K562 (cell line): ENCODE measurements around the gene STUM. TPM values are rescaled to one million over a fixed set of nuclear protein-coding genes. Genes with fewer than 3 reads are reported as not detected.

Experiments
- ATAC-seq: fragments of 200-7000 bp; cut with Tn5 transposase; 3 replicates; pipeline ENCODE4 v1.9.1; 2020; ENCODE audit warnings: moderate library complexity
- BruUV-seq: library from RNA; stranded (reverse); fragments of 400-500 nt; replicated peaks from 2 replicates; lab custom pipeline; 2021; lab: Mats Ljungman, UMichigan
- CTCF ChIA-PET: fragments of 300-600 bp; formaldehyde crosslinking; extraction: SDS; loops from one replicate; lab custom pipeline; 2021; ENCODE audit warnings: low intra/inter-chr PET ratio; lab: Yijun Ruan, JAX
- POLR2A ChIA-PET: fragments of 300-600, 350-650 bp; sonication (Branson Sonifier 250); formaldehyde crosslinking; extraction: SDS; loops from one replicate; lab custom pipeline; 2021; ENCODE audit warnings: antibody characterized with exemption, inconsistent platforms; lab: Yijun Ruan, JAX
- DNase-seq, 4 experiments: peaks; one replicate each; pipeline versions ENCODE4 v3.0.0 to v3.0.0-alpha.2; 2011 to 2018; ENCODE audit warnings: low spot score in 3 of 4, mixed read lengths in 3 of 4; ENCODE audit errors: extremely low read depth in 1 of 4
- FAIRE-seq: peaks from 2 replicates; lab custom pipeline; 2011; peaks lifted over from hg19 to GRCh38; lab: Jason Lieb, UNC
- H2AFZ ChIP-seq: 2 replicates; pipeline ENCODE4 v1.6.0; 2011; ENCODE audit warnings: low read depth, low read length, control low read depth, inconsistent platforms
- H3K27ac ChIP-seq: fragments of 200-600 bp; 3 replicates; pipeline ENCODE4 v1.8.0; 2011; ENCODE audit warnings: low read depth, mild to moderate bottlenecking, control low read depth, inconsistent platforms, low read length, moderate library complexity, mixed read lengths; ENCODE audit errors: extremely low read depth
- H3K27me3 ChIP-seq, 2 experiments: fragments of 300-600 bp in 1 of 2; 2 replicates in 1 of 2; 3 replicates in 1 of 2; pipeline versions ENCODE4 v1.6.0 to v1.8.0; 2011; ENCODE audit warnings: inconsistent platforms in 2 of 2, low read length in 2 of 2, mild to moderate bottlenecking in 1 of 2, mixed read lengths in 1 of 2, moderate library complexity in 1 of 2; ENCODE audit not compliant: control insufficient read depth in 2 of 2, insufficient read depth in 2 of 2
- H3K36me3 ChIP-seq: fragments of 300-600 bp; 3 replicates; pipeline ENCODE4 v1.8.0; 2011; ENCODE audit warnings: mild to moderate bottlenecking, low read length, inconsistent platforms; ENCODE audit not compliant: control insufficient read depth, insufficient read depth
- H3K4me1 ChIP-seq, 2 experiments: fragments of 200-600 bp in 1 of 2; replicated peaks in 1 of 2; 2 replicates in 1 of 2; 3 replicates in 1 of 2; pipeline versions ENCODE4 v1.5.1 to v1.8.0; 2011; ENCODE audit warnings: inconsistent platforms in 2 of 2, low read length in 2 of 2, mild to moderate bottlenecking in 1 of 2, mixed read lengths in 1 of 2, moderate library complexity in 1 of 2; ENCODE audit not compliant: control insufficient read depth in 2 of 2, insufficient read depth in 2 of 2
- H3K4me2 ChIP-seq: 2 replicates; pipeline ENCODE4 v1.6.1; 2011; ENCODE audit warnings: low read length, control low read depth, inconsistent platforms, mixed read lengths; ENCODE audit not compliant: insufficient read depth
- H3K4me3 ChIP-seq: fragments of 200-600 bp; sonication (generic), shearing (Covaris generic); 2 replicates; pipeline ENCODE4 v1.5.1; 2016; ENCODE audit warnings: control low read depth, inconsistent platforms
- H3K79me2 ChIP-seq: fragments of 200-600 bp; 3 replicates; pipeline ENCODE4 v1.8.0; 2011; ENCODE audit warnings: low read length, inconsistent platforms; ENCODE audit not compliant: control insufficient read depth, insufficient read depth
- H3K9ac ChIP-seq, 2 experiments: 2 replicates each; pipeline versions ENCODE4 v1.6.0 to v1.6.1; 2011; ENCODE audit warnings: low read depth in 2 of 2, low read length in 2 of 2, control low read depth in 1 of 2, inconsistent platforms in 1 of 2, mild to moderate bottlenecking in 1 of 2, mixed read lengths in 1 of 2; ENCODE audit not compliant: insufficient read depth in 1 of 2
- H3K9me1 ChIP-seq: one replicate; pipeline ENCODE4 v1.6.0; 2011; ENCODE audit warnings: inconsistent platforms, mild to moderate bottlenecking, low read length, moderate library complexity; ENCODE audit not compliant: control insufficient read depth, insufficient read depth
- H3K9me3 ChIP-seq: replicated peaks from 2 replicates; pipeline ENCODE4 v1.5.1; 2011; ENCODE audit warnings: low read depth, low read length, inconsistent platforms; ENCODE audit not compliant: control insufficient read depth, insufficient read depth
- H4K20me1 ChIP-seq: replicated peaks from 2 replicates; pipeline ENCODE4 v1.6.1; 2011; ENCODE audit warnings: low read length, inconsistent platforms, mixed read lengths; ENCODE audit not compliant: control insufficient read depth, insufficient read depth
- CSDE1 ChIP-seq, 2 experiments: fragments of 450-650 bp; IDR thresholded peaks; 2 replicates each; pipeline ENCODE4 v1.6.1; 2016; ENCODE audit warnings: mild to moderate bottlenecking in 1 of 2
- DIDO1 ChIP-seq: fragments of 450-650 bp; IDR thresholded peaks from 2 replicates; pipeline ENCODE4 v1.6.1; 2016; ENCODE audit warnings: low read depth, missing biosample characterization, missing genetic modification characterization
- NCOA1 ChIP-seq: fragments of 450-650 bp; IDR thresholded peaks from 2 replicates; pipeline ENCODE4 v1.6.1; 2016; ENCODE audit warnings: low read depth
- PBX2 ChIP-seq, 2 experiments: IDR thresholded peaks in 1 of 2; conservative IDR thresholded peaks in 1 of 2; 2 replicates each; pipeline ENCODE4 v1.6.1; 2016; ENCODE audit warnings: low read depth in 2 of 2, mild to moderate bottlenecking in 1 of 2, missing compliant biosample characterization in 1 of 2, missing genetic modification characterization in 1 of 2, moderate library complexity in 1 of 2
- TFAP4 ChIP-seq: sonication (generic); formaldehyde crosslinking; IDR thresholded peaks from 2 replicates; pipeline ENCODE4 v1.8.0; 2022; ENCODE audit warnings: missing genetic modification reagents, mild to moderate bottlenecking, moderate library complexity, borderline replicate concordance
- ZNF133 ChIP-seq: fragments of 250-450 bp; sonication (Bioruptor Pico); IDR thresholded peaks from 2 replicates; pipeline ENCODE4 v1.4.0; 2020; ENCODE audit warnings: mild to moderate bottlenecking
- WGBS: fragments of 100-300 bp; shearing (Covaris generic); methylation state at CpG from one replicate; pipeline ENCODE4 v1.1.6; 2016; ENCODE audit warnings: low coverage, mixed read lengths; ENCODE audit not compliant: insufficient coverage; ENCODE audit errors: missing lambda C conversion rate; 5-methylcytosine and 5-hydroxymethylcytosine counted together
- in situ Hi-C: fragments of 300-500 bp; cut with MboI; formaldehyde crosslinking; loops from 4 replicates; pipeline ENCODE4 v1.15.0; 2018; ENCODE audit warnings: inconsistent platforms, mixed read lengths
- intact Hi-C: fragments of 100-400 bp; cut with micrococcal nuclease; formaldehyde crosslinking; loops from 2 replicates; pipeline ENCODE4 v1.14.2; 2022
- polyA plus RNA-seq, 8 experiments: library from polyadenylated mRNA; depleted of rRNA in 4 of 8; stranded (reverse) in 5 of 8; unstranded in 3 of 8; fragments of >200 nt; fragmentation: Nextera tagmentation in 2 of 8; fragmentation: Illumina TruSeq in 1 of 8; extraction: Ambion mirVana in 2 of 8; extraction: Trizol in 1 of 8; gene quantifications; 2 replicates each; pipeline versions ENCODE4 v1.2.1 to v1.2.3, GENCODE V29; 2011 to 2014; ENCODE audit warnings: inconsistent platforms in 1 of 8, missing spikeins in 1 of 8
- total RNA-seq, 7 experiments: library from RNA; depleted of rRNA in 6 of 7; stranded (reverse); fragments of >200 nt in 6 of 7; fragmentation: Illumina TruSeq in 2 of 7; extraction: Trizol in 2 of 7; gene quantifications; 2 replicates each; pipeline versions ENCODE4 v1.2.1 to v1.2.3, GENCODE V29; 2011 to 2021; ENCODE audit warnings: low replicate concordance in 1 of 7

STUM gene
- total and polyA plus RNA-seq, 9 of the 15 experiments (the other 6 are each of a cell fraction or from before 2014, with no cell fraction given), result not detected

GRCh38 chr1:226526801-226527595 lies 21.6 kb upstream of the STUM start:
- Histone ChIP-seq H3K9ac (no peak overlapping the region), H3K27ac (no peak overlapping the region), H3K79me2 (no peaks in the 10 kb centered on the region), H3K36me3 (no peaks in the 10 kb centered on the region), H3K4me3 (no peak overlapping the region), H3K27me3 (peaks cover 12 to 58% of the 10 kb centered on the region in 2 experiments; a peak in 4 of 5 replicates), H3K9me1 (no peaks in the 10 kb centered on the region), H3K4me2 (peak overlapping the region; percentile 42), H2AFZ (peak overlapping the region; percentile 88), H4K20me1 (no peaks in the 10 kb centered on the region), H3K9me3 (no peaks in the 10 kb centered on the region), H3K4me1 (peaks cover 0 to 5% of the 10 kb centered on the region in 2 experiments; a peak in 2 of 5 replicates)
- ChIA-PET POLR2A (interaction anchor here (0.6 to 1.5 kb wide), 5 partner anchors 14 to 1911 kb away, joined by 3 to 7 read pairs (median 4); partner anchors contain the start of gene CNIH3), CTCF (no interaction called here)
- peak; percentile 93 for ATAC-seq
- in situ Hi-C loops (no loop called here), intact Hi-C loops (no loop called here)
- FAIRE-seq, result peak; percentile 92
- 22% methylated on average over 21 of the region's 21 CpGs for WGBS
- DNase-seq, result peak; percentile 65 to 82 (median 78)
- no TSS peak for BruUV-seq
- peak; percentile 88 for TF ChIP-seq PBX2 (CRISPR knock-in tag; IDR thresholded peaks at IDR 0.05; ENCODE audit: low read depth)
- TF ChIP-seq PBX2 (tag; conservative IDR thresholded peaks at IDR 0.05; ENCODE audit: low read depth), result peak; percentile 96
- TF ChIP-seq ZNF133, result no peak
- TF ChIP-seq DIDO1 (tag), result 0 out of 2 replicates have a peak, but pooled peaks have one; percentile 51
- TF ChIP-seq NCOA1, result no peak
- TF ChIP-seq CSDE1 (IDR thresholded peaks at IDR 0.05), result no peak
- TF ChIP-seq TFAP4, result peak; percentile 33; the same call in 1 of the 2 replicates
